ENCODE measurements around the gene SCAI. TPM values are rescaled to one million over a fixed set of nuclear protein-coding genes. Genes with fewer than 3 reads are reported as not detected.
A peak's percentile ranks its signal among the peaks of the same experiment; 100 is the strongest.

SCAI gene
- total and polyA plus RNA-seq, 9 of the 15 experiments (the other 6 are each of a cell fraction or from before 2014, with no cell fraction given), result 0.70 to 12.4 (median 4.2) TPM

- TF ChIP-seq CBFA2T3 (IDR thresholded peaks at IDR 0.05), result peak; percentile 72
- TF ChIP-seq SNRNP70 (optimal IDR thresholded peaks at IDR 0.05; ENCODE audit: low read depth, low read length), result no peak
- TF ChIP-seq ZNF436 (CRISPR knock-in tag; IDR thresholded peaks at IDR 0.05), result no peak
- TF ChIP-seq, protein P1, sequence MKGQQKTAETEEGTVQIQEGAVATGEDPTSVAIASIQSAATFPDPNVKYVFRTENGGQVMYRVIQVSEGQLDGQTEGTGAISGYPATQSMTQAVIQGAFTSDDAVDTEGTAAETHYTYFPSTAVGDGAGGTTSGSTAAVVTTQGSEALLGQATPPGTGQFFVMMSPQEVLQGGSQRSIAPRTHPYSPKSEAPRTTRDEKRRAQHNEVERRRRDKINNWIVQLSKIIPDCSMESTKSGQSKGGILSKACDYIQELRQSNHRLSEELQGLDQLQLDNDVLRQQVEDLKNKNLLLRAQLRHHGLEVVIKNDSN (CRISPR knock-in tag; IDR thresholded peaks at IDR 0.05), result no peak
- TF ChIP-seq NCOA6 (IDR thresholded peaks at IDR 0.05), result no peak
- peak; percentile 65 for TF ChIP-seq TAL1 (IDR thresholded peaks at IDR 0.05)
- TF ChIP-seq ZNF717 (CRISPR knock-in tag; IDR thresholded peaks at IDR 0.05), result no peak
- peak; percentile 42; the same call in 1 of the 2 replicates for TF ChIP-seq TCF3 (CRISPR knock-in tag; IDR thresholded peaks at IDR 0.05)
- no peak for TF ChIP-seq ILF3 (IDR thresholded peaks at IDR 0.05; ENCODE audit: borderline replicate concordance)
- TF ChIP-seq, protein P2, sequence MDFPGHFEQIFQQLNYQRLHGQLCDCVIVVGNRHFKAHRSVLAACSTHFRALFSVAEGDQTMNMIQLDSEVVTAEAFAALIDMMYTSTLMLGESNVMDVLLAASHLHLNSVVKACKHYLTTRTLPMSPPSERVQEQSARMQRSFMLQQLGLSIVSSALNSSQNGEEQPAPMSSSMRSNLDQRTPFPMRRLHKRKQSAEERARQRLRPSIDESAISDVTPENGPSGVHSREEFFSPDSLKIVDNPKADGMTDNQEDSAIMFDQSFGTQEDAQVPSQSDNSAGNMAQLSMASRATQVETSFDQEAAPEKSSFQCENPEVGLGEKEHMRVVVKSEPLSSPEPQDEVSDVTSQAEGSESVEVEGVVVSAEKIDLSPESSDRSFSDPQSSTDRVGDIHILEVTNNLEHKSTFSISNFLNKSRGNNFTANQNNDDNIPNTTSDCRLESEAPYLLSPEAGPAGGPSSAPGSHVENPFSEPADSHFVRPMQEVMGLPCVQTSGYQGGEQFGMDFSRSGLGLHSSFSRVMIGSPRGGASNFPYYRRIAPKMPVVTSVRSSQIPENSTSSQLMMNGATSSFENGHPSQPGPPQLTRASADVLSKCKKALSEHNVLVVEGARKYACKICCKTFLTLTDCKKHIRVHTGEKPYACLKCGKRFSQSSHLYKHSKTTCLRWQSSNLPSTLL (IDR thresholded peaks at IDR 0.05), result no peak
- no peak for TF ChIP-seq MEF2D (tag; conservative IDR thresholded peaks at IDR 0.05; ENCODE audit: low read depth)
- peak; percentile 33; the same call in 1 of the 2 replicates for TF ChIP-seq CBFA2T2 (conservative IDR thresholded peaks at IDR 0.05)
- TF ChIP-seq KDM1A (IDR thresholded peaks at IDR 0.05), result 0 out of 4 replicates have a peak, but pooled peaks of 1 of the 2 experiments have one; percentile 13
- TF ChIP-seq VEZF1 (CRISPR knock-in tag; IDR thresholded peaks at IDR 0.05), result no peak
- TF ChIP-seq HNRNPL (IDR thresholded peaks at IDR 0.05; ENCODE audit: low read depth, low read length), result no peak
- TF ChIP-seq RBM22 (IDR thresholded peaks at IDR 0.05; ENCODE audit: low read depth, low read length, poor library complexity, severe bottlenecking), result no peak
- TF ChIP-seq NCOA4 (IDR thresholded peaks at IDR 0.05; ENCODE audit: partially characterized antibody), result peak; percentile 35
- peak; percentile 34; the same call in 1 of the 2 replicates for TF ChIP-seq LEF1 (IDR thresholded peaks at IDR 0.05)
- no peak for TF ChIP-seq MAFF (IDR thresholded peaks at IDR 0.05; ENCODE audit: low read length)
- TF ChIP-seq ADNP (tag; IDR thresholded peaks at IDR 0.05), result no peak
- no peak for TF ChIP-seq WHSC1 (IDR thresholded peaks at IDR 0.05; ENCODE audit: low read length)
- TF ChIP-seq NCOR1 (IDR thresholded peaks at IDR 0.05), result peak; percentile 10; the same call in 1 of the 2 replicates
Measured at GRCh38 chr9:124939944-124940343, 203.4 kb downstream of the SCAI start (continued).

All from K562 (cell line).